GM21825 (cell line): ENCODE data around the gene KLF15.

Experiments
- ATAC-seq: cut with Tn5 transposase; IDR thresholded peaks from one replicate; pipeline ENCODE4 v1.9.1; 2021; ENCODE audit warnings: mild to moderate bottlenecking, moderate library complexity; ENCODE audit not compliant: unreplicated experiment

The KLF15 gene

GRCh38 chr3:126357295-126358037 lies at the start of gene KLF15:
Gene KLF15, minus strand, starts transcription at chr3:126357408. Its CDS starts 4,486 bp downstream, at chr3:126352922.
- ATAC-seq, result peak; percentile 85

- no peak for ATAC-seq
These were observed 49.4 kb upstream of the KLF15 start for GRCh38 chr3:126406389-126407296.

- ATAC-seq, result no peak
These were observed 45.6 kb upstream of the KLF15 start for GRCh38 chr3:126402666-126403302.

GRCh38 chr3:126402178-126402577 lies 45.0 kb upstream of the KLF15 start:
- ATAC-seq, result no peak

- ATAC-seq, result no peak
These were observed 44.5 kb upstream of the KLF15 start for GRCh38 chr3:126401611-126402160.

- no peak for ATAC-seq
These were observed 42.5 kb upstream of the KLF15 start for GRCh38 chr3:126399756-126400155.

GRCh38 chr3:126399351-126399735 lies 42.1 kb upstream of the KLF15 start:
- peak; percentile 66 for ATAC-seq

- no peak for ATAC-seq
These were observed 41.5 kb upstream of the KLF15 start for GRCh38 chr3:126398423-126399350.

- ATAC-seq, result no peak
These were observed 40.6 kb upstream of the KLF15 start for GRCh38 chr3:126397610-126398422.

GRCh38 chr3:126396536-126396935 lies 39.3 kb upstream of the KLF15 start:
- no peak for ATAC-seq

GRCh38 chr3:126395846-126396513 lies 38.8 kb upstream of the KLF15 start:
- ATAC-seq, result no peak

GRCh38 chr3:126394977-126395321 lies 37.7 kb upstream of the KLF15 start:
- ATAC-seq, result no peak

GRCh38 chr3:126394179-126394976 lies 37.2 kb upstream of the KLF15 start, which contains the start of gene CFAP100:
Gene CFAP100, plus strand, starts transcription at chr3:126394909. Its CDS starts 1,092 bp downstream, at chr3:126396001.
- ATAC-seq, result no peak

GRCh38 chr3:126393563-126393962 lies 36.4 kb upstream of the KLF15 start:
- no peak for ATAC-seq

GRCh38 chr3:126392246-126392645 lies 35.0 kb upstream of the KLF15 start:
- no peak for ATAC-seq

GRCh38 chr3:126391631-126392030 lies 34.4 kb upstream of the KLF15 start:
- ATAC-seq, result no peak

GRCh38 chr3:126390751-126391150 lies 33.5 kb upstream of the KLF15 start:
- ATAC-seq, result no peak

GRCh38 chr3:126390201-126390600 lies 33.0 kb upstream of the KLF15 start:
- ATAC-seq, result no peak
